ENCODE data around the gene IRX6.

IRX6 gene

DNA sequence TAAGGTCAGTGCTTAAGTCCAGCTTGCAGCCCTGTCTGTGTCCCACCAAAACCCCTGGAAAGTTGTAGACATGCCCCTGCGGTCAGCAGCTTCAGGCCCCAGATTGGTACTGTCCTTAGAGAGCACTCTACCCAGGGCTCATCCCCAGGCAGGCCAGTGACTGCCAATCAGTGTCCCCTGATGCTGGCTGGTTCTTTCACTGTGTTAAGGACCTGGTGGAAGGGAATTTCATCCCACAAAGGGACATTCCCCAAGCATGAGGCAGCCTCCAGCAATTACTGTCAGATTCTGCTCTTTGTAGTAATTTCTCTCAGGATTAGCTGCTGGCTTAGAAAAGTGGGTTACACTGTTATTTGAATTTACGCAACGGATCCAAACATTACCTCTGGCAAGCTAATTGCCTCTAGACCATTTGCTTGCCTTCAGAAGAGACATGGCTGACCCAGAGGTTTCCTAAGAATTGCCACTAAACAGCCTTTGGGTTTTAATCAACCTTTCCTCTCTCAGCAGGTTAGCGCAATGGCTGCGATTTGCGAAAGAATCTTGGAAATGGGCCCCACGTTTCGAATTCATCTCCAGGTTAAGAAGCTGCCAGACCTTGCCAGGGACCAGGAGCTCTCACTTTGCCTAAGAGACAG, 5.9 kb downstream of the IRX6 start:
- no peak for DNase-seq (ENCODE audit: extremely low read depth, low read depth)
- TF ChIP-seq, protein P1, sequence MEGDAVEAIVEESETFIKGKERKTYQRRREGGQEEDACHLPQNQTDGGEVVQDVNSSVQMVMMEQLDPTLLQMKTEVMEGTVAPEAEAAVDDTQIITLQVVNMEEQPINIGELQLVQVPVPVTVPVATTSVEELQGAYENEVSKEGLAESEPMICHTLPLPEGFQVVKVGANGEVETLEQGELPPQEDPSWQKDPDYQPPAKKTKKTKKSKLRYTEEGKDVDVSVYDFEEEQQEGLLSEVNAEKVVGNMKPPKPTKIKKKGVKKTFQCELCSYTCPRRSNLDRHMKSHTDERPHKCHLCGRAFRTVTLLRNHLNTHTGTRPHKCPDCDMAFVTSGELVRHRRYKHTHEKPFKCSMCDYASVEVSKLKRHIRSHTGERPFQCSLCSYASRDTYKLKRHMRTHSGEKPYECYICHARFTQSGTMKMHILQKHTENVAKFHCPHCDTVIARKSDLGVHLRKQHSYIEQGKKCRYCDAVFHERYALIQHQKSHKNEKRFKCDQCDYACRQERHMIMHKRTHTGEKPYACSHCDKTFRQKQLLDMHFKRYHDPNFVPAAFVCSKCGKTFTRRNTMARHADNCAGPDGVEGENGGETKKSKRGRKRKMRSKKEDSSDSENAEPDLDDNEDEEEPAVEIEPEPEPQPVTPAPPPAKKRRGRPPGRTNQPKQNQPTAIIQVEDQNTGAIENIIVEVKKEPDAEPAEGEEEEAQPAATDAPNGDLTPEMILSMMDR (IDR thresholded peaks at IDR 0.05; ENCODE audit: low read depth, low read length): no peak

DNA sequence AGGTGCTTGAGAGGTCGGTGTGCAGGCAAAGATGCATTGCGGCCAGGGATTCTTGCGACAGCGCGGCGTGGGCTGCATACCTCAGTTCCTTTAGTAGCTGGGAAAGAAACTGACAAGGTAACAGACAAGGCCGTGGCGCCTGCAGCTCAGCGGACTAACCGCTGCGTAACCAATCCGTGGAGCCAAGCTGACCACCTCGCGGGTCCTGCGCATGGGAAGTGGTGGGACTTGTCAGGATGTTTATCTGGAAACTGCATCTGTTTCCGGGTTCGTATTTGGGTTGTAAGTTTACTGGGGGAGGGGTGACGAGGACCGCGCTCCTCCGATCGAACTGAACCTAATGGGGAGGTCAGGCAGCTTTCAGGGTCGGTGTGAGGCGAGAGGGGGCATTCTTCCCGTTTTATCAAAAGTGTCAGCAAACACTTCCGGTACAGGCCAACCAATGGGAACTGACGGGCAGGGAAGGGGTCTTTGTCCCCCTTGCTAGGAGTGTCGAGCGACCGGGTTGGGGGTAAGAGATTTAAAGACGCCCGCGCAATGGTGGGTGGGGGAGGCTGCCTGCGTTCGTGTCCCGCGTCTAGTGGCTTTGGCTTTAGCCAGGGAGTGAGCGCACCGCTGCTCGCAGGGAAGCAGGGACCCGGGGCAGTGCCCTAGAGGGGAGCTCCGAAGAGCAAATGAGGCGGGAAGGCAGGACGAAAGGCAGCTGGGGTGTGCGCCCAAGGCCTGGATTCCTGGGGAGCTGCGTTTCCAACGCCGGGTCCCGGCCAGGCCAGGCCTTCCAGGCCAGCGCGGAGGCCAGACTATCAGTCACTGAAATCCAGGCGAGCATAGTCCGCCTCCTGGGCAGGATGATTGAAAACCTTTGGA, 7.0 kb downstream of the IRX6 start:
- no peak for DNase-seq (ENCODE audit: extremely low read depth, low read depth)
- TF ChIP-seq, protein P1 (IDR thresholded peaks at IDR 0.05; ENCODE audit: low read depth, low read length): no peak

DNA sequence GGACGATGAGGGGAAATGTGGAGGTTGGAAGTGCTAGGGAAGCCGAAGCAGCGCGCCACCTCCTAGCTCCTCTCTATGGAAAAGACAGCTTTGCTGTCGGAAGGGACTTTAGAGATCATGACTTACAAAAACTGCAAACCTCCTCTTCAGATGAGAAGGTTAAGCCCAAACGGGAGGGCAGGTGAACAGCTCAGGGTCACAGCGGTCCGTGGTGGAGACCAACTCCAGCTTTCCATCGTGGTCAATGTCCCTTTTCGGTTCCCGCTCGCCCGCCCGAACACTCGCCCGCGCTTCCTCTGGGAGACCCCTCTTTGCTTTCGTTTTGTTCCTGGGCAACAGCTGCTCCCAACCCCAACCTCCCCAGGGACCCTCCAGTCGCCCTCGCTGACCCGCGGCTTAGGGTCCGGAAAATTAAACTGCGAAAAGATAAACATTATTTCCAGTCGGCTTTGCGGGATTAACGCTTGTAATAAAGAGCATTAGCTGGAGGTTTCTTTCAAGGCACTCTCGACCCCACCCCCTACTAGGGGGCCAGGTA, 7.7 kb downstream of the IRX6 start:
- DNase-seq (ENCODE audit: extremely low read depth, low read depth): no peak

DNA sequence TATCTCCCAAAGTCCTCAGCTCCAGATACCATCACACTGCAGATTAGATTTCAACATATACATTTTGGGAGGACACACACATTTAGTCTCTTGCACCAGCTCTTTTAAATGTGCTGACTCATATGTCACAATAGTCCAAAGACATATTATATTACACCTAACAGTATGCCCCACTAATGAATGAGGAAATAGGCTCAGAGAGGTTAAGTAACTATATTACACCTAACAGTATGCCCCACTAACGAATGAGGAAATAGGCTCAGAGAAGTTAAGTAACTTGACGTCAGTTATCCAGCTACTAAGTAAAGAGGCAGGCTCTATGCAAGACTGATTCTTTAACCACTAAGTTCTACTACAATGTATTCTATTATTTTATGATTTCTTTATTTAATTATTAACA, 9.7 kb downstream of the IRX6 start:
- TF ChIP-seq, protein P1 (IDR thresholded peaks at IDR 0.05; ENCODE audit: low read depth, low read length): no peak
- DNase-seq (ENCODE audit: extremely low read depth, low read depth): no peak

More for the DNA sequence above, 7.7 kb downstream of the IRX6 start:
- TF ChIP-seq, protein P1 (IDR thresholded peaks at IDR 0.05; ENCODE audit: low read depth, low read length): no peak

DNA sequence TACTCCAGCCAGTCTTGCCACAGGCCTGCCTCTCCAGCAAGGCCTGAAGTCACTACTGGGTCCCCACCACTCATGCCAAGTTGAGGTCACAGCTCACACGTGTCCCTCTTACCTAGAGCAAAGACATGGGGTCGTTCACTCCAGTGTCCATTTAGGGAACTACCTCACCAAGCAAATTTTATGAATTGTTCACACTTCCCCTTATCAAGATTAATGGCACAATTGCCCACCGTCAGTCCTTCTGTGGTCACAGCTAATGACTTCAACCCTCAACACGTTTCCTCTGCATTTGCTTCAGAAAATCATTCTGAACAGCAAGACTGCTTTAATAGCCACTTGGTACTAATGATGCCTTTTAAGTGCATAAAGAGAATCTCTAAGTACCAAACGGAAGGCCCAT, 14.6 kb downstream of the IRX6 start:
- TF ChIP-seq, protein P1 (IDR thresholded peaks at IDR 0.05; ENCODE audit: low read depth, low read length): no peak

DNA sequence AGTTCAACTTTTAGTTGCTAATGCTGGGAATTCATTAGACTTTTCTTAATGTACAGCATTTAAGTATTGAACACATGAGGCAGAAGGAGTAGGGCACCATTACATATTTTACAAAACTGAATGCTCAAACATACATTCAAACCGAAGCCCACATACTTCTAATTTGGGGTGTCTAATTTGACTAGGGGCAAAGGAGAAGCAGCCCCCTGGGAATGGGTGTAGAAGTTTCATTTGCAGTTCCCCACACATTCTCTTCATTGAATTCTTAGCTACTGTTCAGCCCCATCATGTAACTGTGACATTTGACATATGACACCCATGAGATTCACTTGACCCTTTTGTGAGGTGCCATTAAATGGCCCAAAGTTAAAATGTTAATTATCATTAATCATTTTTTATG, 16.4 kb downstream of the IRX6 start:
- TF ChIP-seq, protein P1 (IDR thresholded peaks at IDR 0.05; ENCODE audit: low read depth, low read length): no peak
- no peak for DNase-seq (ENCODE audit: extremely low read depth, low read depth)

More for the DNA sequence above, 14.6 kb downstream of the IRX6 start:
- DNase-seq (ENCODE audit: extremely low read depth, low read depth): no peak

DNA sequence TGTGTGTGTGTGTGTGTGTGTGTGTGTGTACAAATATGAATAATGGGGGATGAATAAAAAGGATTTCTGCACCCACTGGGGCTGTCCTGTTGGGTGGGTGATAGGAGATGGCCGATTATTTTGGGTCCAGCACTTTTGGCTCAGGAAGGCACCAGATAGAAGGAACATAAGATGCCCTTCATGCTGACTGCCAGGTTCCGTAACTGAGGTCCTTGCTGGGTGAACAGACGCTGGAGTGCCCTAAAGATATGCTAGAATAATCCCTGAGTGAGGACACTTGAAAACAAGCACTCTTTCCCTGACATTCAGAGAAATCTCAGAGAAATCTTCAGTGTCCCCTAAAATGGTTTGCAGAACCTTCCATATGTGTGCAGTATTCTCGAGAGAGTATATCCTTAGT, 17.7 kb downstream of the IRX6 start:
- DNase-seq (ENCODE audit: extremely low read depth, low read depth): no peak
- TF ChIP-seq, protein P1 (IDR thresholded peaks at IDR 0.05; ENCODE audit: low read depth, low read length): no peak

Measured in AG09319 (cell line).